Muscle of leg (tissue), 11 donors: ENCODE measurements around the gene NUDT16L1. TPM values are rescaled to one million over a fixed set of nuclear protein-coding genes. Genes with fewer than 3 reads are reported as not detected.

Experiments
- DNase-seq: peaks from one replicate; pipeline ENCODE4 v3.0.0; 2013
- H3K27ac ChIP-seq: one replicate; pipeline ENCODE4 v1.5.1; 2013; ENCODE audit warnings: mild to moderate bottlenecking, low read length, control low read depth
- H3K27me3 ChIP-seq: one replicate; pipeline ENCODE4 v1.6.1; 2013; ENCODE audit warnings: low read length; ENCODE audit not compliant: control insufficient read depth, insufficient read depth
- H3K36me3 ChIP-seq: one replicate; pipeline ENCODE4 v1.6.1; 2013; ENCODE audit warnings: low read length; ENCODE audit not compliant: control insufficient read depth, insufficient read depth
- H3K4me1 ChIP-seq: one replicate; pipeline ENCODE4 v1.6.1; 2013; ENCODE audit warnings: low read length; ENCODE audit not compliant: control insufficient read depth, insufficient read depth
- H3K4me3 ChIP-seq: one replicate; pipeline ENCODE4 v1.5.1; 2013; ENCODE audit warnings: low read length, control low read depth
- H3K9me3 ChIP-seq: replicated peaks from 2 replicates; pipeline ENCODE4 v1.6.1; 2013; ENCODE audit warnings: low read depth, low read length; ENCODE audit not compliant: control insufficient read depth
- WGBS: methylation state at CpG from one replicate; pipeline ENCODE4 v1.1.5; 2013; ENCODE audit warnings: missing lambda C conversion rate; ENCODE audit not compliant: insufficient coverage; 5-methylcytosine and 5-hydroxymethylcytosine counted together
- polyA plus RNA-seq, 8 donors: library from polyadenylated mRNA; unstranded; fragments of 120-200 nt; gene quantifications; one replicate each; pipeline versions ENCODE4 v1.2.1 to v1.2.3, GENCODE V29; 2013; ENCODE audit warnings: inconsistent platforms in 1 of 8, low replicate concordance in 1 of 8; ENCODE audit not compliant: insufficient read length in 8 of 8, insufficient read depth in 1 of 8
- total RNA-seq: library from RNA; stranded (reverse); fragments of 120-200 nt; gene quantifications from one replicate; pipeline ENCODE4 v1.2.4, GENCODE V29; 2013

The NUDT16L1 gene
- total and polyA plus RNA-seq, 9 donors: 24.9 to 32.2 (median 27.8) TPM

GRCh38 chr16:4723071-4723767 is 29.9 kb downstream of the NUDT16L1 start:
- DNase-seq: no peak
- Histone ChIP-seq H3K27me3 (no peaks in the 10 kb centered on the region), H3K4me1 (no peaks in the 10 kb centered on the region), H3K9me3 (no peaks in the 10 kb centered on the region), H3K27ac (no peak overlapping the region), H3K36me3 (peaks cover 41% of the 10 kb centered on the region), H3K4me3 (no peak overlapping the region)
- WGBS: 94% methylated on average over 5 of the region's 14 CpGs

- Histone ChIP-seq H3K4me3 (no peak overlapping the region), H3K36me3 (peaks cover 51% of the 10 kb centered on the region), H3K27ac (no peak overlapping the region), H3K4me1 (no peaks in the 10 kb centered on the region), H3K9me3 (no peaks in the 10 kb centered on the region), H3K27me3 (no peaks in the 10 kb centered on the region)
- WGBS: 72% methylated on average over 10 of the region's 11 CpGs
- no peak for DNase-seq
Observed at GRCh38 chr16:4724661-4725270, 31.4 kb downstream of the NUDT16L1 start.

GRCh38 chr16:4726616-4727015 is 33.3 kb downstream of the NUDT16L1 start:
- Histone ChIP-seq H3K4me1 (no peaks in the 10 kb centered on the region), H3K36me3 (peaks cover 62% of the 10 kb centered on the region), H3K27me3 (no peaks in the 10 kb centered on the region), H3K27ac (no peak overlapping the region), H3K9me3 (no peaks in the 10 kb centered on the region), H3K4me3 (no peak overlapping the region)
- no peak for DNase-seq
- WGBS: 94% methylated on average over 18 of the region's 18 CpGs

- Histone ChIP-seq H3K27ac (no peak overlapping the region), H3K27me3 (no peaks in the 10 kb centered on the region), H3K9me3 (no peaks in the 10 kb centered on the region), H3K4me3 (no peak overlapping the region), H3K4me1 (peaks cover 3% of the 10 kb centered on the region), H3K36me3 (peaks cover 51% of the 10 kb centered on the region)
- DNase-seq: no peak
- WGBS: 95% methylated on average over 6 of the region's 8 CpGs
Observed at GRCh38 chr16:4728676-4729075, 35.3 kb downstream of the NUDT16L1 start.

- peaks cover 4% of the 10 kb centered on the region for H3K4me1 ChIP-seq
- no peaks in the 10 kb centered on the region for H3K9me3 ChIP-seq
- no peaks in the 10 kb centered on the region for H3K27me3 ChIP-seq
- WGBS: 87% methylated on average over 14 of the region's 15 CpGs
- H3K4me3 ChIP-seq: no peak overlapping the region
- H3K27ac ChIP-seq: no peak overlapping the region
- DNase-seq: no peak
- peaks cover 50% of the 10 kb centered on the region for H3K36me3 ChIP-seq
Observed at GRCh38 chr16:4729876-4730275, 36.5 kb downstream of the NUDT16L1 start.

GRCh38 chr16:4733211-4733742 is 39.9 kb downstream of the NUDT16L1 start:
- 14% methylated on average over 8 of the region's 17 CpGs for WGBS
- no peak for DNase-seq
- Histone ChIP-seq H3K36me3 (peaks cover 27% of the 10 kb centered on the region), H3K9me3 (no peaks in the 10 kb centered on the region), H3K4me1 (peaks cover 12% of the 10 kb centered on the region), H3K27ac (no peak overlapping the region), H3K4me3 (peak overlapping the region; percentile 99), H3K27me3 (no peaks in the 10 kb centered on the region)

GRCh38 chr16:4733747-4734062 is 40.3 kb downstream of the NUDT16L1 start:
- 0% methylated on average over 14 of the region's 19 CpGs for WGBS
- Histone ChIP-seq H3K36me3 (peaks cover 22% of the 10 kb centered on the region), H3K4me1 (peaks cover 12% of the 10 kb centered on the region), H3K27ac (peak overlapping the region; percentile 69), H3K9me3 (no peaks in the 10 kb centered on the region), H3K27me3 (no peaks in the 10 kb centered on the region), H3K4me3 (peak overlapping the region; percentile 99)
- DNase-seq: no peak

- peak within 1 kb of the TSS; percentile 99 for H3K4me3 ChIP-seq
- no peaks in the 10 kb centered on the region for H3K27me3 ChIP-seq
- H3K27ac ChIP-seq: peak within 1 kb of the TSS; percentile 96
- peak; percentile 99 for DNase-seq
- peaks cover 18% of the 10 kb centered on the region for H3K36me3 ChIP-seq
- peaks cover 12% of the 10 kb centered on the region for H3K4me1 ChIP-seq
- WGBS: under 1% methylated on average over 70 of the region's 70 CpGs
- H3K9me3 ChIP-seq: no peaks in the 10 kb centered on the region
Observed at GRCh38 chr16:4734063-4734729, 40.8 kb downstream of the NUDT16L1 start, which contains the start of the genes ANKS3 and DNAAF8. ANKS3 (minus strand) TSS chr16:4734271; CDS start chr16:4730149, 4,122 bp downstream. DNAAF8 (plus strand) TSS chr16:4734537; CDS start chr16:4736515, 1,978 bp downstream.

- H3K27me3 ChIP-seq: no peaks in the 10 kb centered on the region
- 5% methylated on average over 30 of the region's 38 CpGs for WGBS
- peak overlapping the region; percentile 99 for H3K4me3 ChIP-seq
- no peaks in the 10 kb centered on the region for H3K9me3 ChIP-seq
- peak overlapping the region; percentile 96 for H3K27ac ChIP-seq
- peaks cover 12% of the 10 kb centered on the region for H3K4me1 ChIP-seq
- DNase-seq: peak; percentile 94
- peaks cover 12% of the 10 kb centered on the region for H3K36me3 ChIP-seq
Observed at GRCh38 chr16:4734730-4735535, 41.6 kb downstream of the NUDT16L1 start.
